GM23338 (cell line): Measurements from ENCODE around the gene INSRR. TPM values are rescaled to one million over a fixed set of nuclear protein-coding genes. Genes with fewer than 3 reads are reported as not detected.

ENCODE experiments used
- ATAC-seq: fragments of 200-7000 bp; cut with Tn5 transposase; 3 replicates; pipeline ENCODE4 v1.9.1; 2020
- DNase-seq: peaks from one replicate; pipeline ENCODE4 v3.0.0-alpha.2; 2015; ENCODE audit warnings: low spot score
- H2AFZ ChIP-seq: fragments of 200-600 bp; sonication (generic); 2 replicates; pipeline ENCODE4 v1.8.0; 2016; ENCODE audit warnings: antibody characterized with exemption, mild to moderate bottlenecking, moderate library complexity
- H3F3A ChIP-seq: fragments of 200-600 bp; sonication (generic); replicated peaks from 2 replicates; pipeline ENCODE4 v1.8.0; 2017; ENCODE audit warnings: antibody characterized with exemption, mixed run types, low read depth
- H3K27ac ChIP-seq: fragments of 200-600 bp; sonication (generic); 2 replicates; pipeline ENCODE4 v1.6.1; 2016; ENCODE audit warnings: low read depth
- H3K27me3 ChIP-seq: fragments of 200-600 bp; sonication (generic); 2 replicates; pipeline ENCODE4 v1.8.0; 2016; ENCODE audit warnings: mild to moderate bottlenecking, mixed run types, moderate library complexity; ENCODE audit not compliant: insufficient read depth
- H3K36me3 ChIP-seq: fragments of 200-600 bp; sonication (generic); 2 replicates; pipeline ENCODE4 v1.8.0; 2016; ENCODE audit warnings: mild to moderate bottlenecking; ENCODE audit not compliant: insufficient read depth
- H3K4me1 ChIP-seq: fragments of 200-600 bp; sonication (generic); 2 replicates; pipeline ENCODE4 v1.8.0; 2016; ENCODE audit warnings: mild to moderate bottlenecking, moderate library complexity; ENCODE audit not compliant: insufficient read depth
- H3K4me2 ChIP-seq: fragments of 200-600 bp; sonication (generic); 2 replicates; pipeline ENCODE4 v1.7.1; 2017; ENCODE audit warnings: mixed run types
- H3K4me3 ChIP-seq: fragments of 200-600 bp; sonication (generic); 2 replicates; pipeline ENCODE4 v1.6.1; 2016; ENCODE audit warnings: mixed run types
- H3K79me2 ChIP-seq: fragments of 200-600 bp; sonication (generic); replicated peaks from 2 replicates; pipeline ENCODE4 v1.8.0; 2017; ENCODE audit warnings: mild to moderate bottlenecking; ENCODE audit not compliant: insufficient read depth
- H3K9me2 ChIP-seq: fragments of 200-600 bp; sonication (generic); 2 replicates; pipeline ENCODE4 v1.8.0; 2017; ENCODE audit not compliant: insufficient read depth
- H4K20me1 ChIP-seq: fragments of 200-600 bp; sonication (generic); replicated peaks from 2 replicates; pipeline ENCODE4 v1.8.0; 2017; ENCODE audit warnings: mild to moderate bottlenecking; ENCODE audit not compliant: insufficient read depth
- H3K27ac Mint-ChIP-seq: 2 replicates; pipeline ENCODE4 v1.8.0; 2020; ENCODE audit warnings: inconsistent platforms, mild to moderate bottlenecking, moderate library complexity, mixed read lengths
- H3K27me3 Mint-ChIP-seq: 3 replicates; pipeline ENCODE4 v1.8.0; 2022; ENCODE audit warnings: low read depth, mild to moderate bottlenecking, moderate library complexity, mixed read lengths, inconsistent platforms; ENCODE audit not compliant: insufficient read depth, poor library complexity
- H3K36me3 Mint-ChIP-seq: 3 replicates; pipeline ENCODE4 v1.8.0; 2021; ENCODE audit warnings: low read depth, mild to moderate bottlenecking, inconsistent platforms, moderate library complexity, mixed read lengths
- H3K4me1 Mint-ChIP-seq: 3 replicates; pipeline ENCODE4 v1.8.0; 2020; ENCODE audit warnings: mild to moderate bottlenecking, inconsistent platforms, mixed read lengths
- H3K4me3 Mint-ChIP-seq: 3 replicates; pipeline ENCODE4 v1.8.0; 2021; ENCODE audit warnings: moderate library complexity, mild to moderate bottlenecking, inconsistent platforms, mixed read lengths
- H3K9me3 Mint-ChIP-seq: 3 replicates; pipeline ENCODE4 v1.8.0; 2020; ENCODE audit warnings: moderate library complexity, mild to moderate bottlenecking, inconsistent platforms, mixed read lengths
- CREB1 ChIP-seq: fragments of 250-450 bp; sonication (Bioruptor Pico); IDR thresholded peaks from 2 replicates; pipeline ENCODE4 v1.5.0; 2020; ENCODE audit warnings: low read depth, mild to moderate bottlenecking, moderate library complexity
- ETS1 ChIP-seq: IDR thresholded peaks from 2 replicates; pipeline ENCODE4 v1.6.1; 2016; ENCODE audit warnings: antibody characterized with exemption
- EZH2 ChIP-seq: fragments of 200-600 bp; sonication (generic); IDR thresholded peaks from one replicate; pipeline ENCODE4 v1.8.0; 2017; ENCODE audit warnings: antibody characterized with exemption, mild to moderate bottlenecking, low read depth; ENCODE audit not compliant: unreplicated experiment
- EZH2phosphoT487 ChIP-seq: fragments of 200-600 bp; sonication (generic); IDR thresholded peaks from one replicate; pipeline ENCODE4 v1.8.1; 2018; ENCODE audit warnings: antibody characterized with exemption; ENCODE audit not compliant: unreplicated experiment
- JUNB ChIP-seq: IDR thresholded peaks from one replicate; pipeline ENCODE4 v1.6.1; 2016; ENCODE audit warnings: antibody characterized with exemption; ENCODE audit not compliant: unreplicated experiment
- NANOG ChIP-seq: IDR thresholded peaks from 2 replicates; pipeline ENCODE4 v1.6.1; 2016; ENCODE audit warnings: antibody characterized with exemption, borderline replicate concordance
- POLR2AphosphoS5 ChIP-seq: IDR thresholded peaks from 2 replicates; pipeline ENCODE4 v1.6.1; 2016; ENCODE audit warnings: antibody characterized with exemption, low read depth
- STAT1 ChIP-seq: IDR thresholded peaks from one replicate; pipeline ENCODE4 v1.6.1; 2016; ENCODE audit warnings: antibody characterized with exemption; ENCODE audit not compliant: unreplicated experiment
- ZNF114 ChIP-seq: fragments of 250-450 bp; sonication (Bioruptor Pico); IDR thresholded peaks from 2 replicates; pipeline ENCODE4 v1.5.0; 2020; ENCODE audit warnings: mild to moderate bottlenecking, moderate library complexity
- ZNF331 ChIP-seq: fragments of 250-450 bp; sonication (Bioruptor Pico); IDR thresholded peaks from 2 replicates; pipeline ENCODE4 v1.5.0; 2020; ENCODE audit warnings: low read depth, mild to moderate bottlenecking, moderate library complexity
- ZNF462 ChIP-seq: fragments of 250-450 bp; sonication (Bioruptor Pico); IDR thresholded peaks from 2 replicates; pipeline ENCODE4 v1.5.0; 2020; ENCODE audit warnings: mild to moderate bottlenecking, moderate library complexity
- polyA plus RNA-seq: library from polyadenylated mRNA; unstranded; fragments of >200 nt; fragmentation: Nextera tagmentation; extraction: Ambion mirVana; gene quantifications from 2 replicates; pipeline ENCODE4 v1.2.1, GENCODE V29; 2016
- total RNA-seq: library from RNA; depleted of rRNA; stranded (reverse); fragments of >200 nt; shearing (Covaris generic); gene quantifications from 2 replicates; pipeline ENCODE4 v1.2.3, GENCODE V29; 2014
- TF ChIP-seq, protein P1 (sequence below): IDR thresholded peaks from one replicate; pipeline ENCODE4 v1.6.1; 2018; ENCODE audit warnings: antibody characterized with exemption; ENCODE audit not compliant: unreplicated experiment
- TF ChIP-seq, protein P2 (sequence below), 2 experiments: fragments of 200-600 bp in 1 of 2; sonication (generic) in 1 of 2; conservative IDR thresholded peaks; 2 replicates each; pipeline versions ENCODE4 v1.5.1 to v1.6.1; 2016 to 2017; ENCODE audit warnings: antibody characterized with exemption in 2 of 2, low read depth in 2 of 2, mild to moderate bottlenecking in 2 of 2, moderate library complexity in 1 of 2

INSRR gene
- total and polyA plus RNA-seq, 2 experiments from 2014 or later = not detected

DNA sequence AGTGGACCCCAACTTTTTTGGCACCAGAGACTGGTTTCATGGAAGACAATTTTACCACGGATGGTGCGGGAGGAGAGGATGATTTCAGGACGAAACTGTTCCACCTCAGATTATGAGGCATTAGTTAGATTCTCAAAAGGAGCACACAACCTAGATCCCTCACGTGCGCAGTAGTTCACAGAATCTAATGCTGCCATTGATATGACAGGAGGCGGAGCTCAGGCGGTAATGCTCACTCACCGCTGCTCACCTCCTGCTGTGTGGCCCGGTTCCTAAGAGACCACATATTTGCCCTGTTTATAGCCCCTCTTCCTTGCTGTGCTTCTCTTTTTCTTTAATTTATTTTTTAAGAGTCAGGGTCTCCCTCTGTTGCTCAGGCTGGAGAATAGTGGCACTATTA, 6.3 kb upstream of the INSRR start:
- DNase-seq (no peak), ATAC-seq (no peak)
- Mint-ChIP-seq H3K36me3 (no peaks in the 10 kb centered on the region), H3K9me3 (peaks cover 3% of the 10 kb centered on the region; the same call in 1 of the 3 replicates), H3K4me3 (no peak overlapping the region; the same call in 2 of the 3 replicates), H3K27me3 (peaks cover 55% of the 10 kb centered on the region), H3K4me1 (peaks cover 28% of the 10 kb centered on the region), H3K27ac (no peak overlapping the region)
- H3K27ac ChIP-seq = no peak overlapping the region
- H3K4me3 ChIP-seq = no peak overlapping the region
- no peaks in the 10 kb centered on the region for H3K9me2 ChIP-seq
- H2AFZ ChIP-seq = no peak overlapping the region
- peaks cover 9% of the 10 kb centered on the region; the same call in 1 of the 2 replicates for H3K4me1 ChIP-seq
- no peaks in the 10 kb centered on the region for H3K36me3 ChIP-seq
- H4K20me1 ChIP-seq = peaks cover 5% of the 10 kb centered on the region; the same call in 1 of the 2 replicates
- 0 out of 2 replicates have a peak, but pooled peaks cover 2% of the 10 kb centered on the region for H3F3A ChIP-seq
- H3K79me2 ChIP-seq = no peaks in the 10 kb centered on the region
- TF ChIP-seq EZH2 = no peak
- TF ChIP-seq CREB1 (CRISPR knock-in tag) = no peak
- TF ChIP-seq ZNF331 (CRISPR knock-in tag) = no peak
- no peak for TF ChIP-seq EZH2phosphoT487
- no peak for TF ChIP-seq ETS1
- TF ChIP-seq, protein P1, sequence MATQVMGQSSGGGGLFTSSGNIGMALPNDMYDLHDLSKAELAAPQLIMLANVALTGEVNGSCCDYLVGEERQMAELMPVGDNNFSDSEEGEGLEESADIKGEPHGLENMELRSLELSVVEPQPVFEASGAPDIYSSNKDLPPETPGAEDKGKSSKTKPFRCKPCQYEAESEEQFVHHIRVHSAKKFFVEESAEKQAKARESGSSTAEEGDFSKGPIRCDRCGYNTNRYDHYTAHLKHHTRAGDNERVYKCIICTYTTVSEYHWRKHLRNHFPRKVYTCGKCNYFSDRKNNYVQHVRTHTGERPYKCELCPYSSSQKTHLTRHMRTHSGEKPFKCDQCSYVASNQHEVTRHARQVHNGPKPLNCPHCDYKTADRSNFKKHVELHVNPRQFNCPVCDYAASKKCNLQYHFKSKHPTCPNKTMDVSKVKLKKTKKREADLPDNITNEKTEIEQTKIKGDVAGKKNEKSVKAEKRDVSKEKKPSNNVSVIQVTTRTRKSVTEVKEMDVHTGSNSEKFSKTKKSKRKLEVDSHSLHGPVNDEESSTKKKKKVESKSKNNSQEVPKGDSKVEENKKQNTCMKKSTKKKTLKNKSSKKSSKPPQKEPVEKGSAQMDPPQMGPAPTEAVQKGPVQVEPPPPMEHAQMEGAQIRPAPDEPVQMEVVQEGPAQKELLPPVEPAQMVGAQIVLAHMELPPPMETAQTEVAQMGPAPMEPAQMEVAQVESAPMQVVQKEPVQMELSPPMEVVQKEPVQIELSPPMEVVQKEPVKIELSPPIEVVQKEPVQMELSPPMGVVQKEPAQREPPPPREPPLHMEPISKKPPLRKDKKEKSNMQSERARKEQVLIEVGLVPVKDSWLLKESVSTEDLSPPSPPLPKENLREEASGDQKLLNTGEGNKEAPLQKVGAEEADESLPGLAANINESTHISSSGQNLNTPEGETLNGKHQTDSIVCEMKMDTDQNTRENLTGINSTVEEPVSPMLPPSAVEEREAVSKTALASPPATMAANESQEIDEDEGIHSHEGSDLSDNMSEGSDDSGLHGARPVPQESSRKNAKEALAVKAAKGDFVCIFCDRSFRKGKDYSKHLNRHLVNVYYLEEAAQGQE = no peak
- no peak for TF ChIP-seq POLR2AphosphoS5
- TF ChIP-seq STAT1 = no peak
- no peak for TF ChIP-seq NANOG
- TF ChIP-seq ZNF462 = no peak
- no peak for TF ChIP-seq JUNB
- no peak for TF ChIP-seq ZNF114
- TF ChIP-seq, protein P2, sequence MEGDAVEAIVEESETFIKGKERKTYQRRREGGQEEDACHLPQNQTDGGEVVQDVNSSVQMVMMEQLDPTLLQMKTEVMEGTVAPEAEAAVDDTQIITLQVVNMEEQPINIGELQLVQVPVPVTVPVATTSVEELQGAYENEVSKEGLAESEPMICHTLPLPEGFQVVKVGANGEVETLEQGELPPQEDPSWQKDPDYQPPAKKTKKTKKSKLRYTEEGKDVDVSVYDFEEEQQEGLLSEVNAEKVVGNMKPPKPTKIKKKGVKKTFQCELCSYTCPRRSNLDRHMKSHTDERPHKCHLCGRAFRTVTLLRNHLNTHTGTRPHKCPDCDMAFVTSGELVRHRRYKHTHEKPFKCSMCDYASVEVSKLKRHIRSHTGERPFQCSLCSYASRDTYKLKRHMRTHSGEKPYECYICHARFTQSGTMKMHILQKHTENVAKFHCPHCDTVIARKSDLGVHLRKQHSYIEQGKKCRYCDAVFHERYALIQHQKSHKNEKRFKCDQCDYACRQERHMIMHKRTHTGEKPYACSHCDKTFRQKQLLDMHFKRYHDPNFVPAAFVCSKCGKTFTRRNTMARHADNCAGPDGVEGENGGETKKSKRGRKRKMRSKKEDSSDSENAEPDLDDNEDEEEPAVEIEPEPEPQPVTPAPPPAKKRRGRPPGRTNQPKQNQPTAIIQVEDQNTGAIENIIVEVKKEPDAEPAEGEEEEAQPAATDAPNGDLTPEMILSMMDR (conservative IDR thresholded peaks at IDR 0.05; ENCODE audit: low read depth in 2 of 2) = no peak
- H3K4me2 ChIP-seq = no peak overlapping the region
- peaks cover 65% of the 10 kb centered on the region for H3K27me3 ChIP-seq
